Panc1 (cell line): ENCODE data around the gene SLC25A33.

Experiments used
- POLR2AphosphoS5 ChIP-seq: IDR thresholded peaks from 2 replicates; pipeline ENCODE4 v1.6.1; 2012; ENCODE audit warnings: mild to moderate bottlenecking, low read depth, low read length, moderate library complexity
- TF ChIP-seq, protein P1 (sequence below): fragments of 450-650 bp; IDR thresholded peaks from 2 replicates; pipeline ENCODE4 v1.5.1; 2017; ENCODE audit warnings: mild to moderate bottlenecking
- TF ChIP-seq, protein P2 (sequence below), 2 experiments: IDR thresholded peaks; 2 replicates each; pipeline ENCODE4 v1.6.1; 2011 to 2012; ENCODE audit warnings: low read depth in 2 of 2, control low read depth in 1 of 2, low read length in 1 of 2, mild to moderate bottlenecking in 1 of 2, moderate library complexity in 1 of 2; ENCODE audit not compliant: insufficient read depth in 1 of 2

DNA sequence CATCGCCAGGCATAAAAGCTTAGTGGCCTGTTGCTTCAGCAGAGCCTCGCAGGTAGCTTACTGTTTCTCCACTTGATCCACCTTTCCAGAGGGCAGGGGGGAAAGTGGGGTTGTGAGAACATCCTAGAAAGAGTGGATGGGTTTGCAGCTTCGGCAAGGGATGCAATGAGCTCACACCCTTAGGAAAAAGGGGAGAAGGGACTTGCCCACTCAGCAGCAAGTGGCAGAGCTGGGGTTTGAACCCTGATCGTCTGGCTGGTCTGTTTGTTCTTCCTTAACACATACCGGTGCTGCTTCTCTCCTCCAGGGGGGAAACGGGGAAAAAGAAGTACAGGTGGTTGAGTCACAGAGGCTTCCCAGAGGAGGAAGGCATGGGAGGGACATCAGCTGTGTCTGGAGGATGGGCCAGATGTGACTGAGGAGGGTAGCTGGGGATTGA, 50.5 kb downstream of the SLC25A33 start:
- TF ChIP-seq, protein P1, sequence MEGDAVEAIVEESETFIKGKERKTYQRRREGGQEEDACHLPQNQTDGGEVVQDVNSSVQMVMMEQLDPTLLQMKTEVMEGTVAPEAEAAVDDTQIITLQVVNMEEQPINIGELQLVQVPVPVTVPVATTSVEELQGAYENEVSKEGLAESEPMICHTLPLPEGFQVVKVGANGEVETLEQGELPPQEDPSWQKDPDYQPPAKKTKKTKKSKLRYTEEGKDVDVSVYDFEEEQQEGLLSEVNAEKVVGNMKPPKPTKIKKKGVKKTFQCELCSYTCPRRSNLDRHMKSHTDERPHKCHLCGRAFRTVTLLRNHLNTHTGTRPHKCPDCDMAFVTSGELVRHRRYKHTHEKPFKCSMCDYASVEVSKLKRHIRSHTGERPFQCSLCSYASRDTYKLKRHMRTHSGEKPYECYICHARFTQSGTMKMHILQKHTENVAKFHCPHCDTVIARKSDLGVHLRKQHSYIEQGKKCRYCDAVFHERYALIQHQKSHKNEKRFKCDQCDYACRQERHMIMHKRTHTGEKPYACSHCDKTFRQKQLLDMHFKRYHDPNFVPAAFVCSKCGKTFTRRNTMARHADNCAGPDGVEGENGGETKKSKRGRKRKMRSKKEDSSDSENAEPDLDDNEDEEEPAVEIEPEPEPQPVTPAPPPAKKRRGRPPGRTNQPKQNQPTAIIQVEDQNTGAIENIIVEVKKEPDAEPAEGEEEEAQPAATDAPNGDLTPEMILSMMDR, result no peak
- no peak for TF ChIP-seq POLR2AphosphoS5
- TF ChIP-seq, protein P2, sequence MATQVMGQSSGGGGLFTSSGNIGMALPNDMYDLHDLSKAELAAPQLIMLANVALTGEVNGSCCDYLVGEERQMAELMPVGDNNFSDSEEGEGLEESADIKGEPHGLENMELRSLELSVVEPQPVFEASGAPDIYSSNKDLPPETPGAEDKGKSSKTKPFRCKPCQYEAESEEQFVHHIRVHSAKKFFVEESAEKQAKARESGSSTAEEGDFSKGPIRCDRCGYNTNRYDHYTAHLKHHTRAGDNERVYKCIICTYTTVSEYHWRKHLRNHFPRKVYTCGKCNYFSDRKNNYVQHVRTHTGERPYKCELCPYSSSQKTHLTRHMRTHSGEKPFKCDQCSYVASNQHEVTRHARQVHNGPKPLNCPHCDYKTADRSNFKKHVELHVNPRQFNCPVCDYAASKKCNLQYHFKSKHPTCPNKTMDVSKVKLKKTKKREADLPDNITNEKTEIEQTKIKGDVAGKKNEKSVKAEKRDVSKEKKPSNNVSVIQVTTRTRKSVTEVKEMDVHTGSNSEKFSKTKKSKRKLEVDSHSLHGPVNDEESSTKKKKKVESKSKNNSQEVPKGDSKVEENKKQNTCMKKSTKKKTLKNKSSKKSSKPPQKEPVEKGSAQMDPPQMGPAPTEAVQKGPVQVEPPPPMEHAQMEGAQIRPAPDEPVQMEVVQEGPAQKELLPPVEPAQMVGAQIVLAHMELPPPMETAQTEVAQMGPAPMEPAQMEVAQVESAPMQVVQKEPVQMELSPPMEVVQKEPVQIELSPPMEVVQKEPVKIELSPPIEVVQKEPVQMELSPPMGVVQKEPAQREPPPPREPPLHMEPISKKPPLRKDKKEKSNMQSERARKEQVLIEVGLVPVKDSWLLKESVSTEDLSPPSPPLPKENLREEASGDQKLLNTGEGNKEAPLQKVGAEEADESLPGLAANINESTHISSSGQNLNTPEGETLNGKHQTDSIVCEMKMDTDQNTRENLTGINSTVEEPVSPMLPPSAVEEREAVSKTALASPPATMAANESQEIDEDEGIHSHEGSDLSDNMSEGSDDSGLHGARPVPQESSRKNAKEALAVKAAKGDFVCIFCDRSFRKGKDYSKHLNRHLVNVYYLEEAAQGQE (IDR thresholded peaks at IDR 0.05; ENCODE audit: insufficient read depth in 1 of 2, low read depth in 2 of 2, low read length in 1 of 2), result no peak
